Stromal cell of bone marrow (primary cell): ENCODE data around the gene WDPCP.
"Not testable (repeated sequence)": the region's sequence is repeated elsewhere in the genome, so short reads cannot be mapped to it uniquely, and the experiment has no call there.

Experiments used
- DNase-seq: peaks from one replicate; pipeline ENCODE4 v3.0.0-alpha.2; 2012; ENCODE audit warnings: low read depth

The WDPCP gene

DNA sequence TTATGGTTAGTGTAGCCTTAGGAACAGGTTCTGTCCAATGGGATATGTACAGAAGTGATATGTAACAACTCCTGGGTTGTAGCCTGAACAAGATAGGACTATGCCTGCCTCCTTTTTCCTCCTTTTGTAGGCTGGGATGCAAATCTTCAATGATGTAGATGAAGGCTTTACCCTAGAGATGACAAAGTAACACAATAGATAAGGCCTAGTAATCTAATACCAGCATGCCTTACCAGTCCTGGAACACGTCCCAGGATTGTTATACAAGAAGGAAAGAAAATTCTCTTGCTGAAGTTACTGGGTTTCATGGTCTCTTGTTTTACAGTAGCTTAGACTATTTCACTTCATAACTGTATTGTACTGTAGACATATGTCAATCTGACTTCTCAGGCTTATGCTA lies 345.5 kb downstream of the WDPCP start:
- DNase-seq = peak; percentile 2

DNA sequence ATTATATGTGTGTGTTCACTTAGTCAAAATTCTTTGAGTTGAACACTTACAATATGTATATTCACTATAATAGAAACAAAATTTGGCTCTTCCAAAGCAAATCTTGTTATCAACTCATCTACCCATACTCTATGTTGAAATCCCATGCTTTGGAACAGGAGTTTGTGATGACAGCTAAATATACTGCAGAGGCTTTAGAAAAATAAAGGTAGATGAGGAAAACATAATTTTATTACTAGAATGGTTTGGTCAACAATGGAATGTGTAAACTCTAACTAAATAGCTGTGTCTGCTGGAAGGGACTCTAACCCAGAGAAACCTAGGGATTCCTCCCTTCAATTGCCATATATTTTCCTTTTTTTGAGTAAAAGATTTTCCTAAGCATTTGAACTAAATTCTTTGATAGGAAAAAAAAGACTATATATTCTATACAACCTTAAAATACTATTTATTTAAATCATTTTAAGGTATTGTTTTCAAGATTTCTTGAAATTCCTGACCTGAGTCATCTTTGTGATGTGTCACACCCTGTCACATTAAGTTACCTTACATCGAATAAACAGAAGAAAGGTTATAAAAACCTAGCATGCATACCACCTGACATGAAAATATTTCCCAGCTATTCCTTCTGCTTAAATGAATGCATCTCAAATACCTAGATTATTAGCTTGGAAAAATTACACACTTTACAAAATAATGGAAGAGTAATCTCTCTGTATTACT lies 362.2 kb downstream of the WDPCP start:
- DNase-seq = no peak

DNA sequence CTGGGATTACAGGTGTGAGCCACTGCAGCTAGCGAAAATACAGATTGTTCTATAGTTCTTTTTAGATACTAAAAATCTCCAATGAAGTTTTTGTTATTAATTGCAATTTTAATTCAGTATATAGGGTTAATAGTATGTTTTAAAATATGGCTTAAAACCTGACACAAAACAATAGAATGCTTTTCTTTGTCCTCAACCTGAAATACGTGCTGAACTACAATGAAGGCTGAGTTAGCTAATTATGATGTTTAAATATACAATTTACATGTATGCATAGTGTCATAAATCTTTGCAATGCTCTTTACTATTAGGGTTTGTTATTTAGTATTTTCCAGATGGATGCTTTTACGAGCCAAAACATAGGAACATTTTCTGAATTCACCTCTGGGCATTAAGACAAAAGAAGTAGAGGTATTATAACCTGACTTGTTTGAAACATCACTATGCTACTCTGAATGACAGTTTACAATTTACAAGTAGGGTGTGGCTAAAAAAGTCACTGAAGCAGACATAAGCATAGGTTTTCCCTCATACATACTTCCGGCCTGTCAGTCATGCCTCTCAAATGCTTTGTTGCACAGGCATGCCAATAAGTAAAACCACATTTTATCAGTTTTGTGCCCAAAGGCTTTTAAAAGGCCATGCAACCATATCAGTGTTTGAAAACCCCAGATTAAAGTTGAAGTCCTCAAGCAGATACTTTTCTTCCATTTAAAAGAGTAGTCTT lies 369.3 kb downstream of the WDPCP start:
- no peak for DNase-seq

- DNase-seq = no peak
Observed at GRCh38 chr2:63195310-63195709, 393.0 kb downstream of the WDPCP start.

GRCh38 chr2:63194175-63194574 lies 394.1 kb downstream of the WDPCP start:
- DNase-seq = no peak

DNA sequence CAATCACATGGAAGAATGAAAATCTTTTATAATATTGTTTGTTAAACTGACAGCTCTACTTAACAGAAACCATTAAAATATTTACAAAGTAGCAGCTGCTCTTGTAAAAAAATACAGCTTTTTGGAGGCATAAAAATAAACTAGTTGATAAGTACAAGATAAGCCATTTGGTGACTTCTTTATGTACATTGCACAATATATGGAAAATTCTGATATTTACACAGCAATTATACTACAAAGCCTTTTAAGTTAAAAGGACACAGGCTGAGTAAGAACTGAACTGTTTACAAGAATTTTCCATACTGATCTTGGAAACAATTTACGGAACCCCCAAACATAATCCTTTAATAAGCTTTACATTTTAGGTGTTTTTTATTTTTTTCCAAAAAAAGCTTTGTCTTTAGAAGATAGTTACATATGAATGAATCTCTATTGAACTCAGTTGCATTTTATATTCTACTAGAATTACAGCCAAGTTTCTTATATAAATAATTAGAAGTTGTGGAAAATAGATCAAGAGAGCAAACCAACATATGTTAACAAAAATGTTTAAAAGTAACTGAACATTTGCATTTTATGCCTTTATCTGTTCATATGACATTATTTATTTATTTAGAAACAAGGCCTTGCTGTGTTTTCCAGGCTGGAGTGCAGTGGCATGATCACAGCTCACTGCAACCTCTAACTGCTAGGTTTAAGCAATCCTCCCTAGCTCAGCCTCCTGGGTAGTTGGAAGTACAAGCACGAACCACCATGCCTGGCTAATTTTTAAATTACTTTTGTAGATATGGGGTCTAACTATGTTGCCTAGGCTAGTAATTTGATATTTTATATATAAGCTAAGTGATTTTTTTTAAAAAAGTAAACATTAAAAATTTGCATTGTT lies 395.1 kb downstream of the WDPCP start:
- DNase-seq = no peak

DNA sequence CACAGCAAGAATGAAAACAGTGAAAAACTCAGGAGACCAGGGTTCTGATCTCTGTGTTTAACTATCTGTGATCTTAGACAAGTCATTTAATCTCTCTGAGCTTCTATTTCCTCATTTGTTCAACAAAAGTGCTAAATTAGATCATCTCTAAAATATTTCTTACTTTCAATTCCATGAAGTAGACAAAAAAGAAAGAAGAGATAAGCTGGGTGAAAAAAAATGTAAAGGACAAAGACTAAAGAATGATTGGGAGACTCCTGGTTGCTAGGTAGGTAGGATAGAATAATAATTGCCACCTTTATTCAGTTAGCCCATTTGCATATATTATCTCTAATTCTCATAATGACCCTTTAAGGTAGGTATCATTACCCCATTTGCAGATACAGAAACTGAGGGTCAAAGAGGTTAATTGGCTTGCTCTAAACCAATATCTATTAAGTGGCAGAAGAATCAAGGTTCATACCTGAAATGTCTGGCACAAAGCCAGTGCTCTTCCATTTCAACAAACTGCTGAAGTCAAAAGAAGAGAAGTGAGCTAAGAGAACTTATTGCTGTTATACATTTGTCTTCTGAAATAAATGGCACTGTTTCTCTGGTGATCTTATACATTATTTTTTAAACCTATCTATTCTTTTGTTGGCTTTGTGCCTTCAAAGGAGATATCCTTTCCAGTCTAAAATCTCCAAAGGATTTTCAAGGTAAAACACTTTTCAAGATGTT lies 395.9 kb downstream of the WDPCP start:
- no peak for DNase-seq

DNA sequence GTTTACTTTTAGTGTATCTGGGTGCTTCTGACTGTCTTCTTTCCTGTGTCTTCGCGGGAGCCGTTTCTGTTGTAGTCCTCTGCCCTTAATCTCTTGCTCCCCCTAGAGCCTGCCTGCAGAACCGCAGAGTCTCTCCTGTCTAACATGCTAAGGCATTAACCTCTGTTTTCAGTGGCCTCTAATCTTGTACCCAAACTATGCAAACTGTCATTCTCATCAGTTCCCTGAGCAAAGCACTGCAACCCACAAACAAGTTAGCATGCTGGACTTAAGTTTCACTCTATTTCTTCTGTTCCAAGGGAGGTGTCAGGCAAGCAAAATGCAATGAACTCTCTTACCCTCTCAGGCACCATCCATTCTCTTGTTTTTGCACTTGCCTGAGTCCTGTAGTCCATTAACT lies 399.3 kb downstream of the WDPCP start:
- DNase-seq = peak; percentile 8

DNA sequence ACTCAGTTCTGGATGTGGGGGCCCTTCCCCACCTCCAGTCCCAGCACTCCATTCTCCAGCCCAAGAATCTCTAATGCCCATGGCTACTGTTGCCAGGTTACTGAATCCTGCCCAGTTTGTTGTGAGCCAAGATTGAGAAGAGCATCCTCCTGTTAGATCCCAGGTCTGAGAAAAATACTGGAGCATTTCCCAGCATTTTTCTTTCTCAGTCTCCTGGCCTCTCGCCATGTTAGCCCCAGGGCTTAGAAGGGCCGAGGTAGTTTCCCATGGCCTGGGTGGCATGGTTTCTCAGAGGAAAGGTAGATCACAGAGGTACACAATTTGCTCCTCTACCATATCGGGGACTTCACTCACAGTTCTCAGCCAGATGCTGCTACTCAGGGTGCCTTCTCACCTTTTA lies 401.9 kb downstream of the WDPCP start:
- no peak for DNase-seq

DNA sequence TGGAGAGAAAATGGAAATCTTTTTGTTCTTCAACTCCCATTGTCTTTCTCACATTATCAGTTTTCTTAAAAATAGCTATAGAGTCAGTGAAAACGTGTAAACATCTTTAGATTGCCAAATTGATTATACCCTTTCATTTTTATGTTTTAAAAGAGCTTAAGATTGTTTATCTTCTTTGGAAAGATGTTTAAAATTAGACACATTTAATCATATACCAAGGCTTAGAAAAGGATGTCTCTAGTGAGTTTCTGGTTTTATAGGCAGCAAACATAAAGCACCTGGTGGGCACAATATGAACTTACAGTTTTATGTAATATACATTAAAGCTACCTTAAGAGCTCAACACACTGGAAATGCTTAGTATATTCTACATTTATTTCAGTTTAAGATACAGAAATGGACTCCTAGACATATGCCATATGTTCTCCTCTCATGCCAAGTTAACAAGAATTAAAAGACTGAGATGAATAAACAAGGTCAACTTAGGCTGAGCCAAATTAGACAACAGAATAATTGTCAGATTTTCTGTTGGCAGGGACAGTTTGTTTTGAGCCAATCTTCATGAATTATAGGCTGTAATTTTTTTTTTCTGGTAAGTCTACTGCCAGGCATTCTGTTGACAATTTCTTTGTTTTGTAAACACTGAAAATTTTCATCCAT lies 425.0 kb downstream of the WDPCP start:
- no peak for DNase-seq

DNA sequence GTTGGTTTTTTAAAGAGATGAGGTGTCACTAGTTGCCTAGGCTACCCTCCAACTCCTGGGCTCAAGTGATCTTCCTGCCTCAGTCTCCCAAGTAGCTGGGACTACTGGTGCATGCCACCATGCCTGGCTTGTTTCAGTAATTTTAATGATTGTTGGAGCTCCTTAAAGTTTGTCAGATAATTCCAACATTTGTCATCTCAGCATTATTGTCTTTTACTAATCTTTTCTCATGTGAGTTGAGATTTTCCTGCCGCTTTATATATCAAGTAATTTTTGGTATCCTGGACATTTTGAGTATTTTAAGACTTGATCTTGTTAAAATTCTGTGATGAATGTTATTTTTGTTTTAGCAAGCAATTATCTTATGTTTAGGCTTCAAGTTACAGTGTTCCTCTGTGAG lies 429.0 kb downstream of the WDPCP start:
- DNase-seq = no peak

DNA sequence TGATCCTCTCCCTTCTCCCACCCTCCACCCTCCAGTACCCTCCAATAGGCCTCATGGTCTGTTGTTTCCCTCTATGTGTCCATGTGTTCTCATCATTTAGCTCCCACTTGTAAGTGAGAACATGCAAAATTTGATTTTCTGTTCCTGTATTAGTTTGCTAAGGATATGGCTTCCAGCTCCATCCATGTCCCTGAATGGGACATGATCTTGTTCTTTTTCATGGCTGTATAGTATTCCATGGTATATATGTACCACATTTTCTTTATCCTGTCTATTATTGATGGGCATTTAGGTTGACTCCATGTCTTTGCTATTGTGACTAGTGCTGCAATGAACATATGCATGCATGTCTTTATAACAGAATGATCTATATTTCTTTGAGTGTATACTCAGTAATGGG lies 451.6 kb downstream of the WDPCP start:
- DNase-seq = not testable (repeated sequence)

DNA sequence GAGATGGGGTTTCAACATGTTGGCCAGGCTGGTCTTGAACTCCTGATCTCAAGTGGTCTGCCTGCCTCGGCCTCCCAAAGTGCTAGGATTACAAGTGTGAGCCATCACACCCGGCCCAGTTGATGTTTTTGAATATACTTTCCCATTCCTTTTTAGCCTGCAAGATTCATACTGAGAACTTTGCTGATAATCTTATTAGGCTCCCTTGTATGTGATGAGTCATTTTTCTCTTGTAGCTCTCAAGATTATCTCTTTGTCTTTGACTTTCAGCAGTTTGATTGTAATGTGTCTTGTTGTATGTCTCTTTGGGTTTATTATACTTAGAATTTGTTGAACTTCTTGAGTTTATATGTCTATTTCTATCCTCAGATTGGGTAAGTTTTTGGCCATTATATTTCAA lies 456.3 kb downstream of the WDPCP start:
- no peak for DNase-seq

- DNase-seq = no peak
Observed at GRCh38 chr2:63131196-63131595, 457.1 kb downstream of the WDPCP start.

DNA sequence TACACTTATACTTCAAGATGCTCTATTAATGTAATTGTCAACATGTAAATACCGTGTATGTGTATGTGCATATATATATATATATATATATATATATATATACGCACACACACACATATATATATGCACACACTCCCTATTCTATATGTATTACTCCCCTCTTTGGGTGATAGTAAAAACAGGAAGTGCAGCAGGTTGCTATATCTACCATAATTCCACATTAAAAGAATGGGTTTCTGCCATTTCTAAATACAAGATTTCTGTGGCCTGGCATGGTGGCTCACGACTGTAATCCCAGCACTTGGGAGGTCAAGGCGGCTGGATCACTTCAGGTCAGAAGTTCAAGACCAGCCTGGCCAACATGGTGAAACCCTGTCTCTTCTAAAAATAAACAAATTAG lies 460.7 kb downstream of the WDPCP start:
- DNase-seq = no peak

GRCh38 chr2:63124850-63125249 lies 463.4 kb downstream of the WDPCP start:
- no peak for DNase-seq

DNA sequence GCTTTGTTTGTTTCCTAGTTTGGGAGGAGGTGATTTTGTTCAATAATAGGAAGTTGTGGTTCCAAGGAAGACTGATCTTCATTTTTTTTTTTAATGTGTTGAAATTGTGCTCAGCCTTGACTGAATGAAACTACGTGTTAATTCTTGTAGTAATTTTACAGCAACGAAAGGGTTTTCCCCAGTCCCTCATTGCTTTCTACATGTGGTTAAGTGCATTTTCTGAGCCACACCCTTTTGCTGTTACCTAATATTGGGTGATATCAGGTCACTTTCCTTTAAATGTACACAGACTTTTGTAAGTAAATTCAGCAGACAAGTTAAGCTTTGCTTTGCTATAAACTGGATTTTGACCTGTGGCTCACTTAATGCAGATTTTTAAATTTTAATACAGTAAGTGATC lies 464.1 kb downstream of the WDPCP start:
- no peak for DNase-seq

GRCh38 chr2:63122921-63123320 lies 465.4 kb downstream of the WDPCP start:
- no peak for DNase-seq

GRCh38 chr2:63121055-63121834 lies 467.0 kb downstream of the WDPCP start:
- no peak for DNase-seq

GRCh38 chr2:63118821-63119220 lies 469.5 kb downstream of the WDPCP start:
- DNase-seq = no peak

DNA sequence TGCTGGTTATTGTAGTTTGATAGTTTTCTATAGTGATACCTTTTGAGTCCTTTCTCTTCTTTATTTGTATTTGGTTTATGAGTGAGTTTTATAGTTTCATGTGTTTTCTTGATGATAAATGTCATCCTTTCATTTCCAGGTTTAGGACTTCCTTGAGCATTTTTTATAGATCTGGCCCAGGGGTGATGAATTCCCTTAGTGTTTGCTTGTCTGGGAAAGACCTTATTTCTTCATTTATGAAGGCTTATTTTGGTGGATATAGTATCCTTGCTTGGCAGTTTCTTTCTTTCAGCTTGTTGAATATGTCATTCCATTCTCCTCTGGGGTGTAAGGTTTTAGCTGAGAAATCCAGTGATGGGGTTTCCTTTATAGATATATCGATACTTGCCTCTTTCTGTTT lies 483.8 kb downstream of the WDPCP start:
- DNase-seq = no peak
